OCI-LY7 (cell line): Measurements from ENCODE around the gene OR6N2.

ENCODE experiments used
- EZH2phosphoT487 ChIP-seq: fragments of 200-600 bp; sonication (generic); IDR thresholded peaks from 2 replicates; pipeline ENCODE4 v1.6.1; 2018; ENCODE audit warnings: low read depth, borderline replicate concordance, mild to moderate bottlenecking, mixed run types, antibody characterized with exemption, low read length, moderate library complexity, mixed read lengths
- TF ChIP-seq, protein P1 (sequence below): fragments of 200-600 bp; sonication (generic); conservative IDR thresholded peaks from 2 replicates; pipeline ENCODE4 v1.5.1; 2014; ENCODE audit warnings: mild to moderate bottlenecking, antibody characterized with exemption, low read length, moderate library complexity, mixed read lengths

DNA sequence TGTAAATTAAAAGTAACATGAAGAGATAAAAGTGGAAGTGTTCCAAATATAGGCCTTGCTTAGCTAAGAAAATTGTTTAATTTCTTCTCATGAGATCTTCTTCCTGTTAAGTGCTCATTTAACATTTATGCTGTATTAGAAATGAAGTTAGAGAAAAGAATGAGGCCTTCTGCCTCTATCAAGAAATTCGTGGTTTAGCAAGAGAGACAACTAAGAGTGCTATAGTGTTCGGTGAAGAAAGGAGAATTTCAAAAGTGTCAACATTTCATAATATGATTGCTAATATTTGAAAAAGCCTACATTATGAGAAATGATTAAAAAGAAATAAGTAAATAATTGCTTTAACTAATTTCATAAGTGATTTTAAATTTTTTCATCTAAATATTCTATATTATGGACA is 31.3 kb upstream of the OR6N2 start:
- TF ChIP-seq, protein P1, sequence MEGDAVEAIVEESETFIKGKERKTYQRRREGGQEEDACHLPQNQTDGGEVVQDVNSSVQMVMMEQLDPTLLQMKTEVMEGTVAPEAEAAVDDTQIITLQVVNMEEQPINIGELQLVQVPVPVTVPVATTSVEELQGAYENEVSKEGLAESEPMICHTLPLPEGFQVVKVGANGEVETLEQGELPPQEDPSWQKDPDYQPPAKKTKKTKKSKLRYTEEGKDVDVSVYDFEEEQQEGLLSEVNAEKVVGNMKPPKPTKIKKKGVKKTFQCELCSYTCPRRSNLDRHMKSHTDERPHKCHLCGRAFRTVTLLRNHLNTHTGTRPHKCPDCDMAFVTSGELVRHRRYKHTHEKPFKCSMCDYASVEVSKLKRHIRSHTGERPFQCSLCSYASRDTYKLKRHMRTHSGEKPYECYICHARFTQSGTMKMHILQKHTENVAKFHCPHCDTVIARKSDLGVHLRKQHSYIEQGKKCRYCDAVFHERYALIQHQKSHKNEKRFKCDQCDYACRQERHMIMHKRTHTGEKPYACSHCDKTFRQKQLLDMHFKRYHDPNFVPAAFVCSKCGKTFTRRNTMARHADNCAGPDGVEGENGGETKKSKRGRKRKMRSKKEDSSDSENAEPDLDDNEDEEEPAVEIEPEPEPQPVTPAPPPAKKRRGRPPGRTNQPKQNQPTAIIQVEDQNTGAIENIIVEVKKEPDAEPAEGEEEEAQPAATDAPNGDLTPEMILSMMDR = no peak
- no peak for TF ChIP-seq EZH2phosphoT487
